Pancreas (tissue), 10 donors: Measurements from ENCODE around the gene GSTT2. TPM values are rescaled to one million over a fixed set of nuclear protein-coding genes. Genes with fewer than 3 reads are reported as not detected.
A peak's percentile ranks its signal among the peaks of the same experiment; 100 is the strongest.
"Not testable (repeated sequence)": the region's sequence is repeated elsewhere in the genome, so short reads cannot be mapped to it uniquely, and the experiment has no call there.

Source experiments
- ATAC-seq, 4 donors: fragments of 200-7000 bp; cut with Tn5 transposase; one replicate each; pipeline versions ENCODE4 v1.8.0 to v1.9.1; 2020; ENCODE audit warnings: mild to moderate bottlenecking in 4 of 4, moderate library complexity in 4 of 4
- DNase-seq, 6 donors: peaks; one replicate each; pipeline ENCODE4 v3.0.0-alpha.2; 2020
- FAIRE-seq: peaks from 2 replicates; lab custom pipeline; 2012; peaks lifted over from hg19 to GRCh38; lab: Jason Lieb, UNC
- H3K27ac ChIP-seq, 4 donors: fragments of 200-600 bp; sonication (generic); 1 replicate in 3 of 4; 2 replicates in 1 of 4; pipeline versions ENCODE4 v1.5.0 to v1.8.0; 2020
- H3K27me3 ChIP-seq, 4 donors: fragments of 200-600 bp; one replicate each; pipeline ENCODE4 v1.8.0; 2021
- H3K36me3 ChIP-seq, 3 donors: fragments of 200-600 bp; sonication (generic) in 1 of 3; one replicate each; pipeline versions ENCODE4 v1.5.0 to v1.8.0; 2020 to 2021
- H3K4me1 ChIP-seq, 3 donors: fragments of 200-600 bp; one replicate each; pipeline ENCODE4 v1.8.0; 2021
- H3K4me3 ChIP-seq, 4 donors: fragments of 200-600 bp; sonication (generic) in 2 of 4; one replicate each; pipeline versions ENCODE4 v1.5.0 to v1.8.0; 2020 to 2021
- H3K9me3 ChIP-seq, 4 donors: fragments of 200-600 bp; one replicate each; pipeline ENCODE4 v1.8.0; 2021
- WGBS, 2 donors: extraction: QIAGEN DNeasy Blood & Tissue Kit; methylation state at CpG; one replicate each; pipeline ENCODE4 v1.1.7; 2013; 5-methylcytosine and 5-hydroxymethylcytosine counted together
- intact Hi-C, 3 donors: fragments of 100-400 bp; cut with DNase I; formaldehyde crosslinking; loops; one replicate each; pipeline versions ENCODE4 v1.11.1 to v1.14.2; 2022
- polyA plus RNA-seq, 2 donors: library from polyadenylated mRNA; stranded (reverse); fragments of 200-250 nt; gene quantifications; one replicate each; pipeline ENCODE4 v1.2.3, GENCODE V29; 2013
- total RNA-seq, 6 donors: library from RNA; stranded (reverse); fragmentation: NEBNext Ultra II Directional in 4 of 6; extraction: Animal tissue kit (Norgen Biotek cat#: 25700) in 4 of 6; gene quantifications; one replicate each; pipeline versions ENCODE4 v1.2.1 to v1.2.4, GENCODE V29; 2021 to 2023
- TF ChIP-seq, protein P1 (sequence below), 4 donors: fragments of 200-600 bp; sonication (generic) in 3 of 4; IDR thresholded peaks; one replicate each; pipeline versions ENCODE4 v1.5.0 to v1.8.0; 2021; ENCODE audit warnings: antibody characterized with exemption in 4 of 4
- donor health status: healthy with polysubstance abuse.
- donor health status: DM: no; HTN: no; CAD: no; lungs with moderate emphysema.
- donor health status: DM: no; HTN: no; CAD: no.
- donor health status: control.
- donor health status: control.
- donor health status: Bipolar disorder and iron deficiency.
- donor health status: DM: yes; HTN: yes; CAD: no.
- donor health status: DM: no; HTN: no; CAD: no.
- donor health status: DM: no; HTN: no; CAD: no.
- donor health status: DM: yes; HTN: yes; CAD: no.

Gene GSTT2
- total and polyA plus RNA-seq, 8 donors = 0.54 to 1.5 (median 1.0) TPM; not detected in 3

DNA sequence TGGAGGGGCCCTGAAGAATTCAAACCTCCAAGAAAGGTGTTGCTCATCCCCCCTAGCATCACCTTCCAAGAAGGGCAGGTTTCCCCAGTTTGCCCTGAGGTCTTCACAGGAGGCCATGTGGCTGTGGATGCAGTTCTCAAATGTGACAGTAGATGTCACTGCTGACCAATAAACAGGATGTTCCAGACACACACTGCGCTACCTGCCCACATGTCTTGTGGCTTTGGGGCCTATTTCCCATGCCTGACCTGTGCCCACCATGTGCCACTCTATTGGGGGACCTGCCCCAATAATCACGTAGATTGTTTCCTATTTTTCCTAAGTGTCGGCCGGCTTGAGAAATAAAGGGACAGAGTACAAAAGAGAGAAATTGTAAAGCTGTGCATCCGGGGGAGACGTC is 4.5 kb downstream of the GSTT2 start:
- intact Hi-C loops = no loop called here
- Histone ChIP-seq H3K4me1 (no peaks in the 10 kb centered on the region), H3K9me3 (no peaks in the 10 kb centered on the region), H3K4me3 (no peak overlapping the region), H3K27ac (no peak overlapping the region), H3K27me3 (no peaks in the 10 kb centered on the region), H3K36me3 (no peaks in the 10 kb centered on the region)
- ATAC-seq (peak in 3 of 4 donors; percentile 47 to 72 (median 56)), FAIRE-seq (no peak), DNase-seq (peak in 3 of 6 donors; percentile 33 to 83 (median 39))
- WGBS, 2 donors = 46% methylated on average over 6 of the region's 6 CpGs; no CpG with 5 or more reads in 1 of the 2 donors
- TF ChIP-seq, protein P1, sequence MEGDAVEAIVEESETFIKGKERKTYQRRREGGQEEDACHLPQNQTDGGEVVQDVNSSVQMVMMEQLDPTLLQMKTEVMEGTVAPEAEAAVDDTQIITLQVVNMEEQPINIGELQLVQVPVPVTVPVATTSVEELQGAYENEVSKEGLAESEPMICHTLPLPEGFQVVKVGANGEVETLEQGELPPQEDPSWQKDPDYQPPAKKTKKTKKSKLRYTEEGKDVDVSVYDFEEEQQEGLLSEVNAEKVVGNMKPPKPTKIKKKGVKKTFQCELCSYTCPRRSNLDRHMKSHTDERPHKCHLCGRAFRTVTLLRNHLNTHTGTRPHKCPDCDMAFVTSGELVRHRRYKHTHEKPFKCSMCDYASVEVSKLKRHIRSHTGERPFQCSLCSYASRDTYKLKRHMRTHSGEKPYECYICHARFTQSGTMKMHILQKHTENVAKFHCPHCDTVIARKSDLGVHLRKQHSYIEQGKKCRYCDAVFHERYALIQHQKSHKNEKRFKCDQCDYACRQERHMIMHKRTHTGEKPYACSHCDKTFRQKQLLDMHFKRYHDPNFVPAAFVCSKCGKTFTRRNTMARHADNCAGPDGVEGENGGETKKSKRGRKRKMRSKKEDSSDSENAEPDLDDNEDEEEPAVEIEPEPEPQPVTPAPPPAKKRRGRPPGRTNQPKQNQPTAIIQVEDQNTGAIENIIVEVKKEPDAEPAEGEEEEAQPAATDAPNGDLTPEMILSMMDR (IDR thresholded peaks at IDR 0.05) = peak in 3 of 4 donors; percentile 32 to 77 (median 42)

DNA sequence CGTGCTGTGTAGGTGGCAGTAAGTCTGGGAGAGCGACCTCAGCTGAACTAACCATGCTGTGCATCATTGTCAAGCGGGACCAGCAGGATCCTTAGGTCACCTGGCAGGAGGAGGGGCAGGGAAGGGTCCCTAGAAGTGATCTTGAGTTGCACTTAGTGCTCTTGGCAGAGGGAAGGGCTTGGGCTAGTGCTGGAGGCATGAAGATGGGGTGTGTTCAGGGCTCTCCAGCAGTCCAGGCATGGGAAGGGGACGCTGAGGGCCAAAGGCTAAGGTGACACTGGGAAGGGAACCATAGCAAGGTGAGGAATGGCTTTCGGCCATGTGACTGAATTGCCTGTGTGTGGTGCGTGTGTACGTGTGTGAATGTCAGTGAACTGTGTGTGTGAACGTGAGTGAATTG is 6.2 kb downstream of the GSTT2 start:
- H3K4me3 ChIP-seq, ATAC-seq, H3K27me3 ChIP-seq, intact Hi-C loops, H3K4me1 ChIP-seq, H3K27ac ChIP-seq, FAIRE-seq, H3K36me3 ChIP-seq, H3K9me3 ChIP-seq: not testable (repeated sequence)
- WGBS, 2 donors = 72% methylated on average over 8 of the region's 8 CpGs; no CpG with 5 or more reads in 1 of the 2 donors
- DNase-seq = peak in 1 of 6 donors; percentile 7

DNA sequence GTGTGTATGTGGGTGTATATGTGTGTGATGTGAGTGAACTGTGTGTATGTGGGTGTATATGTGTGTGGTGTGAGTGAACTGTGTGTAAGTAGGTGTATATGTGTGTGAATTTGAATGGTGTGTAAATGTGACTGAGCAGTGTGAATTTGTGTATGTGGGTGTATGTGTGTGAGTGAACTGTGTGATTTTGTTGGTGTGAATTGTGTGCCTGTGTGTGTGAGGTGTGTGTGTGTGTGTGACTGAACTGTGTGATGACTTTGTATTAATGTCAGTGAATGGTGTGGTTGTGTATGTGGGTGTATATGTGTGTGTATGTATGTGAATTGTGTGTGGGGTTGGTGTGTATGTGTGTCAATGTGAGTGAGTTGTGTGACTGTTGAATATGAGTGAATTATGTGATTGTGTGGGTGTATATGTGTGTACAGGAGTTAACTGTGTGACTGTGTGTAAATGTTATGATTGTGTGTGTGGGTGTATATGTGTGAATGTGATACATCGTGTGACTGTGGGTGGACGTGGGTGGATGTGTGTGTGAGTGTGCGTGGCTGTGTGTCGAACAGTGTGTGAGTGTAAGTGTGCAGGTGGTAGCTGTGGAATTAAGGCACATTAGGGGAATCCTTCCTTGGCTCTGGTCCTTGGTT is 6.7 kb downstream of the GSTT2 start:
- H3K4me1 ChIP-seq, H3K27me3 ChIP-seq, DNase-seq, ATAC-seq, H3K27ac ChIP-seq, FAIRE-seq, H3K36me3 ChIP-seq, H3K9me3 ChIP-seq, intact Hi-C loops, H3K4me3 ChIP-seq: not testable (repeated sequence)
- WGBS, 2 donors = 81% methylated on average over 4 of the region's 4 CpGs; no CpG with 5 or more reads in 1 of the 2 donors

DNA sequence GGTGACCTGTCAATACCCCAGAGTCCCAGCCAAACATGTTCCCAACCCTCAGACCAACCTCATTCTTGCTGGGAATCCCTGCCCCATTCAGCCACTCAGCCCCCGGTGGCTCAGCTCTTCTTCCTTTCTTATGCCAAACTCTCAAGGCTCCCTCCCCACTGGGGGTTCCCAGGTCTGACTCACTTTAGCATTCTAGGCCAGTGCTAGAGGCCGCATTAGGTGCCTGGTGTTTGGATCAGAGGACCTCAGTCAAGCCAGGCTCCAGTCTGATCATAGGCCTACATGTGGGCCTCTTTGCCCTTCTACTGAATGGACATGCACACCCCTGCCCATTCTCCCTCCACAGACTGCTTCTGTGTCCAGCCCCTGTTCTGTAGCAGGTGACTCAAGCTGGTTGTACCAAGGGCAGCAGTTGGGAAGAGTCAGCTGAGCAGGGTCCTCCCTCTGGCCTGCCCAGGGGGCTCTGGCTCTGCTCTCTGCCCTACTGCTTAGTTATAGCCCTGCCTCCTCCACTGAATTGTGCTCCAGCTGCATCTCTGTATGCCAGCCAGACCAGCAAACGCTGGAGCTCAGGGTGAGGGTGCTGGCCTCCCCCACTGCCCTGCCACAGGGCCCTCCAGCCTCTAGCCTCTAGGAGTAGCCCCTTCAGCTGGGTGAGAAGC is 9.8 kb downstream of the GSTT2 start:
- H3K4me1 ChIP-seq, H3K27me3 ChIP-seq, H3K4me3 ChIP-seq, ATAC-seq, H3K9me3 ChIP-seq, DNase-seq, FAIRE-seq, intact Hi-C loops, H3K27ac ChIP-seq, H3K36me3 ChIP-seq: not testable (repeated sequence)
- 90 to 100% methylated on average over 2 of the region's 3 CpGs for WGBS, 2 donors

DNA sequence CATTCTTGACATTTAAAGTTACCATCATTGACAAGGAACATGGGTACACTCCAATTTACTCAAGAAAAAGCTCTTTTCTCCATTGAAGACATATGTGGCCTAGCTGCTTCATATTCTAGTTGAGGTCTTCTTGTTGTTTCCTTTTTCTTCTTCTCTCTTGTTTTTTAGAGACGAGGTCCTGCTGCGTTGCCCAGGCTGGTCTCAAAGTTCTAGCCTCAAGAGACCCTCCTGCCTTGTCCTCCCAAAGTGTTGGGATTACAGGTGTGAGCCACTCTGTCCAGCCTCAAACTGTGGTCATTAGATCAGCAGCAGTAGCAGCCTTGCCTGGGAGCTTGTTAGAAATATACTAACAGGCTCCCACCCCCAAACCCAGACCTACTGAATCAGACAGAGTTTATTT is 13.1 kb downstream of the GSTT2 start:
- WGBS, 2 donors = 78 to 79% methylated on average over 2 of the region's 2 CpGs
- ATAC-seq, H3K9me3 ChIP-seq, H3K4me1 ChIP-seq, H3K4me3 ChIP-seq, intact Hi-C loops, H3K36me3 ChIP-seq, H3K27me3 ChIP-seq, FAIRE-seq, DNase-seq, H3K27ac ChIP-seq: not testable (repeated sequence)

DNA sequence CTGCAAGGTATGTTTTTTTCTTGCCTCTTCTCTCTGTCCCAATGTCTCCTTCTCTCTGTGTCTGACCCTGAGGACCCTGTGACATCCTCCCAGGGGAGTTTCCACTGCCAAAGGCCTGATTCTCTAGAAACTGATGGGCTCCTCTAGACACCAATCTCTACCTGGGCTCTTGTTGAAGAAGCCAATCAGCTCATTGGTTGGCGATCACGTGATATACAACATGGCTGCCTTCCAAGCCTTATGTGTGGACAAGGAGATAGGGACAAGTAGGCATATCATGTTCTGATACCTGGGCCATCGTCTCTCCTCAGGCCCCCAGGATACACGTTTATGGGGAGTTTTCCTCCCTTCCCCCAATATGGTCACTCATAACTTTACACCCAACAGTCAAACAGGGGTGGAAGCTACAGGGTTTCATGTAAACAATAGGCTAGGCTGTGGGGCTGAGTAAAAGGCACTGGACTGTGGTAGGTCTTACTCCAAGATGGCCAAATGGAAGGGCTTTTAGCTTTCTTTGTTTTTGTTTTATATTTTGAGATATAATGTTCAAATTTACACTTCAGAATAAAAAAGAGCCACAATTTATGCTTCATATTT is 13.7 kb downstream of the GSTT2 start:
- peak in 3 of 4 donors; percentile 39 to 75 (median 60) for ATAC-seq
- H3K4me3 ChIP-seq, H3K4me1 ChIP-seq, H3K27ac ChIP-seq, H3K27me3 ChIP-seq, H3K9me3 ChIP-seq, intact Hi-C loops, H3K36me3 ChIP-seq: not testable (repeated sequence)
- peak in 1 of 6 donors; percentile 59 for DNase-seq
- WGBS, 2 donors = 34 to 44% methylated on average over 4 of the region's 4 CpGs
- peak; percentile 39 for FAIRE-seq

DNA sequence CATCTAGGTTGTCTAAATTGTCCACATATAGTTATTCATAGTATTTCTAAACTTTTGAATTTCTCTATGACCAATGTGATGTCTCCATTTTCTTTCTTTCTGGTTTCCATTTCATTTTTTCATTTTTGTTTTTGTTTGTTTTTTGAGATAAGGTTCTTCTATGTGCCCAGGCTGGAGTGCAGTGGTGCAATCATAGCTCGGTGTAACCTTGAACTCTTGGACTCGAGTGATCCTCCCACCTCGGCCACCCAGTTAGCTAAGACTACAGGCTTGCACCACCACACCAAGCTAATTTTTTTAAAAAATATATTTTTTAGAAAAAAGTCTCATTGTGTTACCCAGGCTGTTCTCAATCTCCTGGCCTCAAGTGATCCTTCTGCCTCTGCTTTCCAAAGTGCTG is 17.2 kb downstream of the GSTT2 start:
- Histone ChIP-seq H3K4me1 (no peaks in the 10 kb centered on the region), H3K27me3 (no peaks in the 10 kb centered on the region), H3K27ac (no peak overlapping the region), H3K4me3 (no peak overlapping the region), H3K36me3 (no peaks in the 10 kb centered on the region), H3K9me3 (no peaks in the 10 kb centered on the region)
- 46 to 57% methylated on average over 3 of the region's 3 CpGs for WGBS, 2 donors
- TF ChIP-seq, protein P1 (IDR thresholded peaks at IDR 0.05) = no peak
- no peak for FAIRE-seq
- intact Hi-C loops = no loop called here
- no peak for ATAC-seq
- DNase-seq = no peak

DNA sequence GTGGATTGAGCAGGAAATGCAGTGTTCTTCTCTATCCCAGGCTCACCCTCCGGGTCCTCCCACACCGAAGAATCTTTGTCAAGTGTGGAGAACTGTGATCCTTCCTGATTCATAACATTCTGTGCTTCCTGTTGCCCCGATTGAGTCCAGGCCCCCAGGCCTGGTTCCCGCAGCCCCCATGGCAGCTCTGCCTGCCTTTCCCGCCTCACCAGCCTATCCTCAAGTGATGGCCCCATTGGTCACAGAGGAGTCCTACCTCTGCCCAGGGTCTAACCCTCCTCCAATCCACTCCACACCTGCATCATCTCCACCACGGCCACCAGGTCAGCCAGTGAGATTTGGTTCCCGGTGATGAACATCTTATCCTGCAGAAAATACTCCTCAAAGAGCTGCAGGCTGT is 19.8 kb downstream of the GSTT2 start:
- not testable (repeated sequence) for H3K27ac ChIP-seq, H3K9me3 ChIP-seq, DNase-seq, H3K36me3 ChIP-seq, FAIRE-seq, H3K27me3 ChIP-seq, ATAC-seq, H3K4me1 ChIP-seq, H3K4me3 ChIP-seq
- intact Hi-C loops = loop anchor here in 1 of 3 donors (10.0 kb wide), 1 partner anchor 175 kb away; no protein-coding TSS in a partner anchor
- 71 to 78% methylated on average over 7 of the region's 7 CpGs for WGBS, 2 donors
